Head of caudate nucleus (tissue), 42 donors: ENCODE results near the gene ADAMTS12.
A peak's percentile ranks its signal among the peaks of the same experiment; 100 is the strongest.

Experiments
- DNase-seq, 42 donors: peaks; one replicate each; pipeline versions ENCODE4 v3.0.0 to v3.0.0-alpha.2; 2020 to 2021; ENCODE audit warnings: mixed read lengths in 7 of 42
- intact Hi-C: fragments of 100-400 bp; cut with DNase I; formaldehyde crosslinking; loops from one replicate; pipeline ENCODE4 v1.15.0; 2022

The ADAMTS12 gene

DNA sequence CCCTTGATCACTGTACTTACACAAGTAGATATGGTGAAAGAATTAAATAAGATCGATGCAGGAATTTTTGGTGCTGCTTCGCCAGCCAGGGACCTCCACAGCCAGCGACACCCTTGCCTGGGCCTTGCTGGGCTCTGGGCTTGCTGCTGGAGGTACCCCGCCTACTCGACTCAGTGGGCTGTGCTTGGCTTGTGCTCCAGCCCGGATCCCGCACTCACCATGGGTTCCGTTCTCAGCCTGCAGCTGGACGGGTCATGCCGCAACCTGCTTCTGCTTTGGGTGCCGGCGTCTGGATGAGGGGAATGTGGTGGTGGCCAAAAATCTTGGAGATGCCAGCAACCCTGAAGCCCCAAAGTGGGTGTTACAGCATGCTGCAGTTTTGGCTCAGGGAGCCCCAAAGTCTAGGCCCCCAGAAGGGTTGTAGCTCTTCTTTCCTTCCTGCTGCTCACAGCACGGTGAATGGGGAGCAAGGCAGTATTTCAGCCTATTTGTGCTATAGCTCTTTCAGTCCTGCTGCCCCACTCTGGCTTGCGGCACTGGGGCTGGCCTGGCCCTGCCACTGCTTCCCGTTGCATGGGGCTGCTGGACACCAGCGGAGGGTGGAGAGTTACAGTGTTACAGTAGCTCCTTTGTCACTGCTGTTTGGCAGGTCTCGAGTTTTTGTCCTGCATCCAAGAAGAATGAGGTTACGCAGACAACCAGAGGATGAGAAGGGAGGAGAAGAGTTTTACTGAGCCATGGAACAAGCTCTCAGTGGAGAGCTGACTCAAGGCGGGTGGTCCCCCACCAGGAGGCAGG, 403.0 kb downstream of the ADAMTS12 start:
- DNase-seq: peak in 9 of 42 donors; percentile 5 to 61 (median 26)

DNA sequence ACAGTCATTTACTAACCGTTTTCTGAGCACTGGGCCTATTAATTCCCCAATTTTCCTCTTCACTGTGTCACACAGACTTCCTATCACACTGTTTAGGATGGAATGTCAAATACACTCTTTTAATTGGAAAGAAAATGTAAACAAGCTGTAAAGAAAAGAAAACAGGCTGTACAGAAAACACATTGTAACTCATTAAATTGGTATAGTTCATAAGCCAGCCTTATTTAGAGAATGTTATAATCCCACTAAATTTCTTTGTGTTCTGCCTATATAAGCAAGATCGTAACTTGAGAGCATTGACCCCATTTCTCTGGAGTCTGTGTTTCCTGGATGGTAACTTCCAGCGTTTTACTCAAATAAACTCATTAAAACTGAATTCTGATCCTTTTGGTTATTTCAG, 404.6 kb downstream of the ADAMTS12 start:
- intact Hi-C loops: no loop called here
- DNase-seq: no peak

More for the DNA sequence above, 403.0 kb downstream of the ADAMTS12 start:
- intact Hi-C loops: no loop called here

GRCh38 chr5:33482335-33482734, 409.5 kb downstream of the ADAMTS12 start:
- no peak for DNase-seq
- intact Hi-C loops: no loop called here

GRCh38 chr5:33480876-33481275, 410.9 kb downstream of the ADAMTS12 start:
- DNase-seq: no peak
- intact Hi-C loops: no loop called here

DNA sequence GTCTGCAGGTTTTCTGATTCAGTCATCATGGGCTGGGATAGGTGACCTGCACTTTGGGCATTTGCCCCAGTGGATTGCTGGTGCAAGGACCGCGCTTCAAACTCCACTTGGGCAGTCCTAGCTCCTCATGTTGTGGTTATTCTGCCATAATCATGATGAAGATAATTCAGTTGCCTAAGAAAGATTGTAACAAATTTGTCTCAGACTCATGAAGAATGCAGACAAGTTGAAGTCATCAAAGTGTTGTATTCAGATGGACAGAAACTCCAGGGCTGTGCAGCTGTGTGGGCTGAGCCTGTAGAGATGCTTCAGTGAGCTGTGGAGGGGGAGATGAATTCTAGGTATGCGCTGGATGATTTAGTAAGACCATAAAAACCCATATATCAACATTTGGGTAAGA, 412.5 kb downstream of the ADAMTS12 start:
- intact Hi-C loops: no loop called here
- no peak for DNase-seq

GRCh38 chr5:33477816-33478215, 414.0 kb downstream of the ADAMTS12 start:
- no peak for DNase-seq
- intact Hi-C loops: no loop called here

GRCh38 chr5:33476992-33477391, 414.8 kb downstream of the ADAMTS12 start:
- no peak for DNase-seq
- intact Hi-C loops: no loop called here

DNA sequence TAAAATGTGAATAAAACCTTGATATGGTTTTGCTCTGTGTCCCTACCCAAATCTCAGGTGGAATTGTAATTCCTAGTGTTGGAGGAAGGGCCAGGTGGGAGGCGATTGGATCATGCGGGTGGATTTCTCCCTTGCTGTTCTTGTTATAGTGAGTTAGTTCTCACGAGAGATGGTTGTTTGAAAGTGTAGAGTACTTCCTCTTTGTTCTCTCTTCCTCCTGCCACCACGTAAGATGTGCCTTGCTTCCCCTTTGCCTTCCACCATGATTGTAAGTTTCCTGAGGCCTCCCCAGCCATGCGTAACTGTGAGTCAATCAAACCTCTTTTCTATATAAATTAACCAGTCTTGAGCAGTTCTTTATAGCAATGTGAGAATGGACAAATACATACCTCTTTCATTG, 416.1 kb downstream of the ADAMTS12 start:
- intact Hi-C loops: no loop called here
- no peak for DNase-seq

DNA sequence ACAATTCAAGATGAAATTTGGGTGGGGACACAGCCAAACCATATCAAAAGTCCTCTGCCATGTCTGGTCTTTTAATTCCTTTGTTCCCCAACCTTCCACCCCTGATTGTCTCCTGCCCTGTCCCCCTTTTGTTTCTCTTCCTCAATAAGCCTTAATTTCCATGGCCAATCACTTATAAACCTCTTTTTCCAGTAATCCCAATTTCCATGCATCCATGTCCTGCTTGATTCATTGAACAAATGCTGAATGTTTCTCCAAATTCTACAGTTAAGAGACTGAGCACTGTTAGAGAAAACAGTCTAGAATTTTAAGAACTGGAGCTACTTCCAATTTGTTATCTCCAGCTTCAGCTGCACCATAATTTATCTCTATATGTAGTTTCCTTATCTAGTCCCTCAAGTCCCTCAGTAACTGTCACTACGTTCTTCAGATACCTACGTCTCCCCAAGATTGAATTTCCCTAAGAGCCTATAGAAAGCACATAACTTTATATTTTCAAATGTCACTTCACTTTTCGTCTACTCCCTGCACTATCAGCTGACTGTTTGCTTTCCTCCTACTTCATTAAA, 416.8 kb downstream of the ADAMTS12 start:
- DNase-seq: no peak
- intact Hi-C loops: no loop called here

GRCh38 chr5:33474004-33474403, 417.8 kb downstream of the ADAMTS12 start:
- no peak for DNase-seq
- intact Hi-C loops: no loop called here
